WERI-Rb-1 (cell line): ENCODE results near the gene GET4.
"Not testable (repeated sequence)": the region's sequence is repeated elsewhere in the genome, so short reads cannot be mapped to it uniquely, and the experiment has no call there.

ENCODE experiments used
- DNase-seq: peaks from one replicate; pipeline ENCODE4 v3.0.0-alpha.2; 2020
- H3K27ac ChIP-seq: fragments of 250-450 bp; sonication (Bioruptor Pico); 2 replicates; pipeline ENCODE4 v1.5.1; 2020; ENCODE audit warnings: mild to moderate bottlenecking, moderate library complexity
- H3K27me3 ChIP-seq: fragments of 250-450 bp; sonication (Bioruptor Pico); 2 replicates; pipeline ENCODE4 v1.5.1; 2021; ENCODE audit warnings: mild to moderate bottlenecking, low read depth, moderate library complexity; ENCODE audit not compliant: insufficient read depth, severe bottlenecking
- H3K36me3 ChIP-seq: fragments of 250-450 bp; sonication (Bioruptor Pico); 2 replicates; pipeline ENCODE4 v1.5.1; 2020; ENCODE audit warnings: mild to moderate bottlenecking, moderate library complexity
- H3K4me3 ChIP-seq: 2 replicates; pipeline ENCODE4 v1.5.1; 2011; ENCODE audit warnings: low read depth, mild to moderate bottlenecking, control low read depth, low read length
- H3K9me3 ChIP-seq: fragments of 250-450 bp; sonication (Bioruptor Pico); 2 replicates; pipeline ENCODE4 v1.5.1; 2021; ENCODE audit warnings: mild to moderate bottlenecking, moderate library complexity; ENCODE audit not compliant: severe bottlenecking
- CTCF ChIP-seq: IDR thresholded peaks from 2 replicates; pipeline ENCODE4 v1.5.1; 2011; ENCODE audit warnings: low read depth, mild to moderate bottlenecking, control low read depth, inconsistent platforms, low read length

The GET4 gene

GRCh38 chr7:842431-843031 is 33.8 kb upstream of the GET4 start:
- no peak for TF ChIP-seq CTCF
- H3K27me3 ChIP-seq = no peaks in the 10 kb centered on the region
- peaks cover 75% of the 10 kb centered on the region for H3K36me3 ChIP-seq
- no peak for DNase-seq
- no peak overlapping the region for H3K27ac ChIP-seq
- no peaks in the 10 kb centered on the region for H3K9me3 ChIP-seq
- no peak overlapping the region for H3K4me3 ChIP-seq

- Histone ChIP-seq H3K4me3 (no peak overlapping the region), H3K27ac (no peak overlapping the region), H3K36me3 (peaks cover 72% of the 10 kb centered on the region), H3K27me3 (no peaks in the 10 kb centered on the region), H3K9me3 (no peaks in the 10 kb centered on the region)
- TF ChIP-seq CTCF = no peak
- no peak for DNase-seq
Measured at GRCh38 chr7:843230-843629, 33.1 kb upstream of the GET4 start.

- DNase-seq = no peak
- no peak for TF ChIP-seq CTCF
- peaks cover 72% of the 10 kb centered on the region for H3K36me3 ChIP-seq
Measured at GRCh38 chr7:844043-844442, 32.3 kb upstream of the GET4 start.

GRCh38 chr7:844514-844913 is 31.8 kb upstream of the GET4 start:
- no peak for TF ChIP-seq CTCF

More at GRCh38 chr7:844043-844442, 32.3 kb upstream of the GET4 start:
- no peak overlapping the region for H3K27ac ChIP-seq
- H3K9me3 ChIP-seq = no peaks in the 10 kb centered on the region
- no peak overlapping the region for H3K4me3 ChIP-seq
- no peaks in the 10 kb centered on the region for H3K27me3 ChIP-seq

GRCh38 chr7:845091-845490 is 31.3 kb upstream of the GET4 start:
- H3K27me3 ChIP-seq = no peaks in the 10 kb centered on the region
- DNase-seq = no peak
- no peak for TF ChIP-seq CTCF
- no peaks in the 10 kb centered on the region for H3K9me3 ChIP-seq
- H3K36me3 ChIP-seq = peaks cover 72% of the 10 kb centered on the region
- no peak overlapping the region for H3K4me3 ChIP-seq
- H3K27ac ChIP-seq = no peak overlapping the region

More at GRCh38 chr7:844514-844913, 31.8 kb upstream of the GET4 start:
- peaks cover 72% of the 10 kb centered on the region for H3K36me3 ChIP-seq
- H3K4me3 ChIP-seq = no peak overlapping the region
- no peaks in the 10 kb centered on the region for H3K9me3 ChIP-seq
- no peak for DNase-seq
- no peak overlapping the region for H3K27ac ChIP-seq
- H3K27me3 ChIP-seq = no peaks in the 10 kb centered on the region

GRCh38 chr7:845731-846130 is 30.6 kb upstream of the GET4 start:
- no peaks in the 10 kb centered on the region for H3K9me3 ChIP-seq
- H3K36me3 ChIP-seq = peaks cover 71% of the 10 kb centered on the region
- H3K27me3 ChIP-seq = no peaks in the 10 kb centered on the region
- no peak for TF ChIP-seq CTCF
- no peak overlapping the region for H3K4me3 ChIP-seq
- no peak for DNase-seq
- H3K27ac ChIP-seq = no peak overlapping the region

- DNase-seq, H3K4me3 ChIP-seq, H3K9me3 ChIP-seq, H3K27me3 ChIP-seq, H3K27ac ChIP-seq: not testable (repeated sequence)
- H3K36me3 ChIP-seq = peaks cover 79% of the 10 kb centered on the region
Measured at GRCh38 chr7:846958-847650, 29.2 kb upstream of the GET4 start.

- not testable (repeated sequence) for H3K4me3 ChIP-seq, H3K9me3 ChIP-seq, H3K27me3 ChIP-seq, H3K27ac ChIP-seq, DNase-seq
- H3K36me3 ChIP-seq = peaks cover 79% of the 10 kb centered on the region
Measured at GRCh38 chr7:847728-848127, 28.6 kb upstream of the GET4 start.
